ENCODE data around the gene KLHL29. TPM values are rescaled to one million over a fixed set of nuclear protein-coding genes. Genes with fewer than 3 reads are reported as not detected.
A peak's percentile ranks its signal among the peaks of the same experiment; 100 is the strongest.

Gene KLHL29
- total and polyA plus RNA-seq, 10 donors: 1.5 to 30.5 (median 9.4) TPM

- TF ChIP-seq CTCF (IDR thresholded peaks at IDR 0.05 in 8 of 11, conservative IDR thresholded peaks at IDR 0.05 in 3 of 11) (no peak), POLR2A (IDR thresholded peaks at IDR 0.05) (no peak), POLR2AphosphoS5 (IDR thresholded peaks at IDR 0.05) (no peak)
- DNase-seq: peak; percentile 52
- Histone ChIP-seq H3K9me3 (no peaks in the 10 kb centered on the region), H3K27me3 (replicated peaks in 1 of 7) (peaks cover 0 to 4% (median 0%) of the 10 kb centered on the region in 7 donors), H3K4me3 (no peak overlapping the region), H3K4me1 (peaks cover 0 to 6% (median 0%) of the 10 kb centered on the region in 6 donors), H3K27ac (peak overlapping the region in 1 of 8 donors; percentile 33), H3K36me3 (no peaks in the 10 kb centered on the region)
- intact Hi-C loops (cut with DNase I; ENCODE audit: low total_unique reads): no loop called here
- 80 to 87% (median 85%) methylated on average over 23 to 31 of the region's 31 CpGs for WGBS, 5 donors
These were observed 38.3 kb downstream of the KLHL29 start for GRCh38 chr2:23423062-23423872.

GRCh38 chr2:23423873-23424680, 39.1 kb downstream of the KLHL29 start:
- Histone ChIP-seq H3K4me1 (peaks cover 0 to 6% (median 0%) of the 10 kb centered on the region in 6 donors), H3K4me3 (no peak overlapping the region), H3K27me3 (replicated peaks in 1 of 7) (peaks cover 0 to 4% (median 0%) of the 10 kb centered on the region in 7 donors), H3K9me3 (no peaks in the 10 kb centered on the region), H3K36me3 (no peaks in the 10 kb centered on the region), H3K27ac (peak overlapping the region in 1 of 8 donors; percentile 33)
- 76 to 86% (median 79%) methylated on average over 16 of the region's 16 CpGs for WGBS, 5 donors
- TF ChIP-seq POLR2AphosphoS5 (IDR thresholded peaks at IDR 0.05): no peak
- TF ChIP-seq POLR2A (IDR thresholded peaks at IDR 0.05): no peak
- TF ChIP-seq CTCF (IDR thresholded peaks at IDR 0.05 in 8 of 11, conservative IDR thresholded peaks at IDR 0.05 in 3 of 11): no peak
- DNase-seq: peak; percentile 42
- intact Hi-C loops (cut with DNase I; ENCODE audit: low total_unique reads): no loop called here

- H3K4me1 ChIP-seq: peaks cover 0 to 6% (median 0%) of the 10 kb centered on the region in 6 donors
- no peak overlapping the region for H3K4me3 ChIP-seq
- DNase-seq: peak; percentile 56
- H3K9me3 ChIP-seq: no peaks in the 10 kb centered on the region
- no peak for TF ChIP-seq POLR2AphosphoS5 (IDR thresholded peaks at IDR 0.05)
- TF ChIP-seq CTCF (IDR thresholded peaks at IDR 0.05 in 8 of 11, conservative IDR thresholded peaks at IDR 0.05 in 3 of 11): no peak
- TF ChIP-seq POLR2A (IDR thresholded peaks at IDR 0.05): no peak
- no peaks in the 10 kb centered on the region for H3K36me3 ChIP-seq
- intact Hi-C loops (cut with DNase I; ENCODE audit: low total_unique reads): no loop called here
- H3K27ac ChIP-seq: no peak overlapping the region
- WGBS, 5 donors: 77 to 83% (median 80%) methylated on average over 9 of the region's 9 CpGs
- H3K27me3 ChIP-seq (replicated peaks in 1 of 7): peaks cover 0 to 4% (median 0%) of the 10 kb centered on the region in 7 donors
These were observed 40.4 kb downstream of the KLHL29 start for GRCh38 chr2:23425338-23425871.
